AG20443 (cell line): ENCODE results near the gene GNAO1.

Source experiments
- DNase-seq: peaks from one replicate; pipeline ENCODE4 v3.0.0; 2012; ENCODE audit warnings: low spot score, mixed read lengths

The GNAO1 gene

DNA sequence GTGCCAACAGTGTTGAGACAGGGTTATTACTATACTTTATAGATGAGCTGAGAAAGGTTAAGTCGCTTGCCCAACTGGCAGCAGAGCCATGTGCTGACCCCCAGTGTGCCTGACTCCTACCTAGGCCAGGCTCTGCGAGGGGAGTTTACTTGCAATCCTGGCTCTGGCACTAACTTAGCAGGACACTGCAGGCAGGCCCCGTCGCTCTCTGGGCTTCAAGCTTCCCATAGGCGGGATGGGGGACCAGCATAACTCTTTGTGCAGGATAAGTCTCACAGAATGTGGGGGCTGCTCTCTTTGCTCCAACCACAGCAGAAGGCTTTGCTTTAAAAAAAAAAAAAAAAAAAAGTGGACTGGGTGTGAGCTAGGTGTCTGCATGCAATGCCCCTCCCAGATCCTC, 102.7 kb downstream of the GNAO1 start:
- DNase-seq = no peak

DNA sequence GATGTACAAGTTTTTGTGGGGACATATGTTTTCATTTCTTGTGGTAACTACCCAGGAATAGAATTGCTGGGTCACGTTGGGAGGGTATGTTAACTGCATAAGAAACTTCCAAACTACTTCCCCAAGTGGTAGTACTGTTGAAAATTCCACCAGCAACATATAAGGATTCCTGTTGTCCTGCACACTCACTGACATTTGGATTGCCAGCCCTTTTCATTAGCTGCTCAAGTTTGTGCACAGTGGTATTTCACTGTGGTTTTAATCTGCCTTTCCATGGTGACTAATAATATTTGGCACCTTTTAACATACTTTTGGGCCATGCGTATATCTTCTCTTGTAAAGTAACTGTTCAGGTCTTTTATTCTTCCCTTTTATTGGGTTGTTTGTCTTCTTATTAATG, 103.3 kb downstream of the GNAO1 start:
- DNase-seq = peak; percentile 83

DNA sequence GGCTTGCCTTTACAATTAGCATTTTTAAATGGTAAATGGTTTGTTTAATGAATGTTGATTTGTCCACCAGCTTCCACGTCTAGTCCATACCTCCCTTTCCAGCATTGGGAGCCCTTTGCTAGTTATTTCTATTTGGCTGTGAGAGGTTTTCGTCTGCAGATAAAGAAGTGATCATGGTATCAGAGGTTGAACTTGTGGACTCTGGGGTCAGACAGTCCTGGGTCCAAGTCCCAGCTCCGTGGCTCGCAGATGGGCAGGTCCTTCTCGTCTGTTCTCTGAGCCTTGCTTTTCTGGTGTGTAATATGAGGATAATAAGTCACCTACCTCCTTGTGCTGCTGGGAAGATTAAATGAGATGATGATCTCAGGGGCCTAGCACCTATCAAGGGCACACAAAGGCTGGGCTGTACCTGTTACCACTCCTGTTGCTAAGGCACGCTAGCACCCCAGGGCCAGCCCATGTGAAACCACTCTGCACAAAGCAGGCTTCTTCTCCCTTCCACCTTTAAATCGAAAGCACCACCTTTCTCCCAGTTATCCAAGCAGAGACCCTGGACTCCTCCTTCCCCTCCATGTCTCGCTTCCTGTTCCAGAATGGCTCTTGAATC, 103.9 kb downstream of the GNAO1 start:
- DNase-seq = no peak

DNA sequence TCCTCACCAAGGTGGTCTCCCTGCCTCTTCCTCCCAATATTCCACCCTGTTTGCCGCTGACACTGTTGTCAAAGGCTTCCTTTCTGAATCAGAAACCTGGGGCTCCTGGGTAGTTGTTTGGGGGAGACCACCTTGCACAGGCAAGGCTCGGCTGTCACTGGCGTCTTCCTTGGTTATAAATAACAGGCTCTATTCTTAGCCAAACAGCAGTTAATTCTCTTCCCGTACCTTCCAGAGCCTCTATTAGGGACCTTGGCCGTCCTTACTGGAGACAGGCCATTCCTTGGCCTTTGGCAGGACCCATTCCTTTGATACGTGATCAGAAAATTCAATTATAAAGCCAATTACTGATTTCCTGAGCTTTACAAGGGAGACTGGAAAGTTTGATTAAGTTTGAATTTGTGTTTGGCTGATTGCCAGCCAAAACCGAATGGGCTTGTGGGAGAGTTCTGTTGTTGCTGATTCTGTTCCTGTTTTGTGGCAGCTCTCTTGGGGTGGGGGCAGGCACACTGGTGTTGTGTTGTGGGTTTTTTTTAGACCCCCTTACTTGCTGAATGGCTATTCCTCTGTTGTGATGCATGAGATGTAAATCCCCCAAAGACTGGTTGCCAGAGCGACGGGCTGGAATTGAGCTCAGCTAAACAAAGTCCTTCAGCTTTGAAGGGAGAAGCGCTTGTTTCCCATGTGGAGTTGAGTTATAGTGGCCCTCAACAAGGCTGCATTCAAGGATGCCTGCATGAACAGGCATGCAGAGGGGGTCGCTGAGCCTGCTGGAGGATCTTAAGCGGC, 104.6 kb downstream of the GNAO1 start:
- no peak for DNase-seq

DNA sequence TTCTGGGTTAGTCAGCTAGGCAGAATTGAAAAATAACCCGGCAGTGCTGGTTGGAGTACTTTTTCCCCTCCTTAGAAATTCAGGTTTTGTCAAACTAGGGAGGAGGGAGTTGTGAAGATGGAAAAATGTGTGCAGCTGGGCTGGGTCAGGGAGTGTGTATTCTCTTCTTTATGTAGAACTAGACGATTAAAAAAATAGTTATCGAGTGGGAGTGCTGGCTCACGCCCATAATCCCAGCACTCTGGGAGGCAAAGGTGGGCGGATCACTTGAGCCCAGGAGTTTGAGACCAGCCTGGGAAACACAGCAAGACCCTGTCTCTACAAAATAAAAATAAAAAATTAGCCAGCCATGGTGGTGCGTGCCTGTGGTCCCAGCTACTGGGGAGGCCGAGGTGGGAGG, 106.4 kb downstream of the GNAO1 start:
- DNase-seq = no peak

DNA sequence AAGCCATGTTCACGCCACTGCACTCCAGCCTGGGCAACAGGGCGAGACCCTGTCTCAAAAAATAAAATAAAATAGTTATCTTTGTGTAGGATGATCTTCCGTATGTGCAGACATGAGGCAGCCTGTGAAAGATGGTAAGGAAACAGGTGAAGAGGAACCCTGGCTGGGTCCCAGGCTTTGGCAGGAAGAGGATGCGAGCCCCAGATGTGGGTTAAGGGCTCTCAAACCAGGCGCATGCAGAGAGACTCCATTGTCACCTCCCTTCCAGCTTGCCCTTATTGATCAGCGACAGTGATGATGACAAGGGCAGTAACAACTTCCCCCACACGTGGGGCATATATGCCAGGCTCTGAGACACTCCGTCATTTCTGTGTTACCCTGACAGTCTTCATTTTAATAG, 106.8 kb downstream of the GNAO1 start:
- DNase-seq = no peak

DNA sequence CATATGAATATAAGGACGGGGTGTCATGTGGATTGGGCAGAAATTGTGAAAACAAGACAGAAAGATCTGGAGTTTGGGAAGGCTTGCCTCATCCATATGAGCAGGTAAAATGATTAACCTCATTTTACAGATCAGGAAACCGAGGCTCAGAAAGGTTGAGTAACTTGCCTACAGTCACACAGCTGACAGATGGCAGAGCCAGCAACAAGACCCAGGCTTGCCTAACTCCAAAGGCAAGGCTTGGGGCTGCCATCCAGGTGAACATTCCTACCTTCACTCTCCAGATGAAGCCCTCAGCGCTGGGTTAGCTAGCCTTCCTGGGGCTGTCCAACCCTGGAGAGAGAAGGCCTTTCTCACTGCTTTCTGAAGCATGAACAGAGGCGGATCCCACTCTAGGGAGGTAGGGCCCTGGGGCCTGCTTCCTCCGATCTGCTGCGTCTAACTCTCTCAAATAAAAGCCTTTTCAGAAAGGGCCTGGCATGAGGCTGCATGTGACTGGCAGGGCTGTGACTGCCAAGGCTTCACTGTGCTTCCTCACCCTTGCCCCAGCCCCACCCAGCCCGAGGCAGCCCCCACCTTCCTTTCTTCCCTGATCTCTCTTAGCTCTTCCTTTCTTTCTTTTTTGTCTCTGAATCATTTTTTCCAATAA, 107.8 kb downstream of the GNAO1 start:
- DNase-seq = no peak

DNA sequence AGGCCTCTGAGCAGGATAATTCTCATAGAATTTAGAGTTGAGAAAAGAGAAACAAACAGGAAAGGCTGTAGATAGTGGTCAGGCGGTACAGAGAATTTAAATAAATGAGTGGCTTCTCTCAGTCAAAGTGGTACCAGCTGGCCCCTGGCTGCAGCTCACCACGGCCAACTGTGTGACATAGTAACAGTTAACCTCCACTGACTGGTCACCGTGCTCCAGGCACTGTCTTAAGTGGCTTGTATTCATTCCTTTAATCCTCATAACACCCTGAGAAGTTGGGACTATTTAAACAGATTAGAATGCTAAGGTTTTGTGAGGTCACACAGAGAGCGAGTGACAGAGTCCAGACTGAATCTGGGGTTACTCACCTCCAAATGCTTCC, 108.9 kb downstream of the GNAO1 start:
- DNase-seq = no peak

DNA sequence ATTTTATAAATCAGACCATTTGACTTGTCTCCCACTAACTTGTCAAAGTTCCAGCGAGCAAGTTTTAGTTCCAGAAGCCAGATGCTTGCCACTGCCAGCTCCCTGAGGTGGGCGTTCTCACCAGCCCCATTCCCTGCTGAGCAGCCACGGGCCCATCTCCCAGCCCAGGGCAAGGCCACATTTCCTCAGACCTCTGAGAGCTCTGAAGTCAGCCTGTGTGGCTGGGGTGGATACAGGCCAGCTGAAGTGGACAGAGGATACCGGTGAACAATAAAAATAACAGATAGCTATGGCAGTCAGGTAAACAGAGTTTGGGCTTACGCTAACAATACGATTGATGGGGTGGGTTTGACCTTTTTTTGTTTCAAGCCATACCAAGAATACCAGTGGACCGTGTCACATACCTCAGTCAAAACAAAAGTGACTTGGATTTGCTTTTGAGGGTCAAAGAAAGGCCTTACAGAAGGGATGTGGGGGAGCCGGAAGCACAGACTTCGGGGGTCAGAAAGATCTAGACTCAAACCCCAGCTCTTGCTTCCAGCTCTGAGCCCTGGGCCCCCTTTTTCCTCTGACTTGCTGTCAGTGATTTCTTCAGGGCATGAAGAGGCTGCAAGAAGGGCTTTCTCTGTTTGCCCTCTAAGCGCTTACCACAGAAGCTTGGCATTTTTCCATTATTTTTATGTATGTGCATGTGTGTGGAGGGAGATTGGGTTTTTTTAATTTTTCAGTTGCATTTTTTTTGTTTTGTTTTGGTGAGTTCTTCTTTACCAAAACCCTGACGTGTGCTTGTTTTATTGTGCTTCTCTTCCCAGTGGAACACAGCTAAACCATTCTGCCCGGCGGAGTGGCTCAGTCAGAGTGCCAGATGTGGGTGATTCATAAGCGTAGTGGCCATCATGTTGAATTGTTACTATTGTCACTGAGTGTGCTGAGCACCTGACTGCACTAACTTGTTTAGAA, 109.9 kb downstream of the GNAO1 start:
- DNase-seq = no peak

DNA sequence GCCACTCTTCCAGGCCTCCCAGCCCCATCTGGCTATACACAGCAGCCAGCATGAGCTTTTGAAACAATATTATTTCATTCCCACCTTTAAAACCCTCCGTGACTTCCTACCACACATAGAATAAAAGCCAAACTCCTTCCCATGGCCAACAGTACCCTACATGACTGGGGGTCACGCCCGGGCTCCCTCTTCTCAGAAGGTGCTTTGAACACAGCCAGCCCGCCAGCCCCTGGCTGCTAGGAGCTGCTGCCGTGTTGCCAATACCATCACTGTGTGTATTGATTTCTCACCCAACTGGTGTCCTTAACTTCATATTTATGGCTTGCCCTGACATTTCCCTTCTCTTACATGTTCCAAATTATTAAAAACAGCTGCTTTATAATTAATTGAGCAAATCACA, 111.2 kb downstream of the GNAO1 start:
- DNase-seq = no peak

DNA sequence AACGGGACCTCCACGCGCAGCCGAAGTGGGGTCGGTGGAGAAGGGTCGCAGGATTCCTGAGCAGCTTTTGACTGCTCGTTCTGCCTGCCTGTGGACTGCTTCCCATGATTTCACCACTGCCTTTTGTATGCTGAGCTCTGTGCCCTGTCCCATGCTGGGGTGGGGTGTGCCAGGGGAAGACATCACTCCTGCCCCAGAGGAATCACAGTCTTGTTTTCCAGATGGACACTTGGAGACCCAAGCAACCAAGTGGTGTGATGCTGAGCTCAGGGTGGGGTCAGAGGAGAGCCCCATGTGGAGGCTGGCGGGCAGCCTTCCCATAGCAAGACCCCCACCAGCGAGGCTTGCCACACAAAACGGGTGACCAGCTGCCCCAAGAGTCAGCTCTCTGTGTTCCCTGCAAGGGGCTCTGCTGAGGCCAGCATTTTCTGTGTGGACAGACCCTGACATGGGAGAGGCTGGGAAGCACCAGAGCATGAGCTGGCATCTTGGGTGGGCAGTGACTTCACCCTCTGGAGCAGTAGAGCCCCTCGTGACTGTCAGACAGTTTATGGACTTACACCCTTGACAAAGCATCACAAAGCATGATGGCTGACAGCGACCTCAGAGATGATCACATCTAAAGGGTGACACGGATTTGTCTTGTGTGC, 111.9 kb downstream of the GNAO1 start:
- no peak for DNase-seq

DNA sequence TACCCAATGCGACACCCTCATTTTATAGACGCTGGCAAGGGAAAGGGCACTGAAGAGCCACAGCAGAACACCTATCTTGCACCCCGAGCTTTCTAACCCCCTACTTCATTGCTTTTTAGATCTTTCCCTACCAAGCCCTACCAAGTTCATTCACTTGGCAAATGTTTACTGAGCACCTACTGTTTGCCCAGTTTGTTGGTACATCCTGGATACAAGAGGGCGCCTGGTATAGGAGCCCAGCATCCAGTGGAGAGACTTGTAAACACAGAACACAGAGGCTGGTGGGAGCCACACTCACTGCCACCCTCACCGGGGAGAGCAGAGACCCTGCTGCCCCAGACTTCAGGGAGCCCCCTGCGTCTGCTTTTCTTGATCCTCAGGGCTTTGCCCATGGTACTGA, 112.6 kb downstream of the GNAO1 start:
- DNase-seq = no peak

DNA sequence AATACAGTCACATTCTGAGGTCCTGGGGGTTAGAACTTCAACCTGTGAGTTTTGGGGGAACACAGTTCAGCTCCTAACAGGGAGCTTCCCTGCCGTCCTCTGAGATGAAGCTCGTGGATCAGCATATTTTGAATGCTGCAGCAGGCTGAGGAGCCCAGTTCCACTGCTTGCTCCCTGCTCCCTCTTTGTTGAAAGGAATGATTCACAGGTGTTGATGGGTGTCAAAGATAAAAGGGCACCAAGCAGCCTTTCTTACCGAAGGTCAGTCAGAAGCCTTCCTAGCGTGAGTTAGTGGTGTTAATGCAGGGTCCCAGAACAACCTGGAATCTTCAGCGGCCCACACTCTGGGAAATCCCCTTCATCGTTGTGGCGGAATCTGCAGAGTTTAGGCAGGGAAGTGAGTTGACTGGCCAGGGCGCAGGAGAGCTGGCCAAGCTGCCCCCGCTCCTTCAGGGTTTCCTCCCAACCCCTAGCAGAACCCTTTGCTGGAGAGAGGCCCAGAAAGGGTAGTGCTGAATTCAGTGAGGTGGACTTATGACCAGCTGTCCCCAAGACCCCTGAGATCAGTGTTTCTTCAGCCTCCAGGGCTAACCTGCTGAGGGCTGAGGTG, 114.8 kb downstream of the GNAO1 start:
- DNase-seq = no peak

DNA sequence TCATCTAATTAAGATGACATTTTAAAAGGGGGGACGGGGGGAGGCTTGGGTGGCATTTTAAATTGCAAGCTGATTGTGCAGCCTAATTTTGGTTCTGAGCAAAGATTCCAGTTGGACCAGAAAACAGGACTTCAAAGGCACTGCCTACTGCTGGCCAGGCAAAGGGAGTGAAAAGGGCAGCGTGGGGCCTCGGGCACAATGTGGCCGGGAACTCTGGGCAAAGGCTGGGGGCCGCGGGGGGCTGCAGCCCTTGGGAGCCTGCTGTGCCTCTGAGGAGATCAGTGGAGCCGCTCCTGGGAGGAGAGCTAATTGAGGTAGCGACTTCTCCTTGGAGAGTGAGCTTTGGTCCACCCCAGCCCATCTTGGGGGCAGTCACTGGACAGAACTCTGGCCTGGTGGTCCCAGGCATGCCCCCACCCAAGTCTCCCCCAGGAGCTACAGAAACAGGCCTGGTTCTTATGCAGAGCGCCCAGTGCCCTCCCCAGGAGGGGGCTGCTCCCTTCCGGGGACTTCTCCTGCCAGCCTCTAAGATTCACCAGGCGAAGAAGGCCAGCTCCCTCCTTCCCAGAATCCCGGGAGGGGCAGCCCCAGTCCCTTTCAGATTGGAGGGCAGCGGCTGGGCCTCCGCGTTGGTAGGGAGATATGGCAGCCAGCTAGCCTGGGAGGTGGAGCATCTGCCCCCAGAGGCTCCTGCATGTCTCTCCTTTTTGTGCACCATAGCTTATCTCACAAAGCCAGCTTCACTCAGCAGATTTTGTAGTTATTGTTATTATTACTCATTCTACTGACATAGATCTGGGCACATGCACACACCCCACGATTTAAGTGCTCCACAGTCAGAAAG, 115.6 kb downstream of the GNAO1 start:
- no peak for DNase-seq

DNA sequence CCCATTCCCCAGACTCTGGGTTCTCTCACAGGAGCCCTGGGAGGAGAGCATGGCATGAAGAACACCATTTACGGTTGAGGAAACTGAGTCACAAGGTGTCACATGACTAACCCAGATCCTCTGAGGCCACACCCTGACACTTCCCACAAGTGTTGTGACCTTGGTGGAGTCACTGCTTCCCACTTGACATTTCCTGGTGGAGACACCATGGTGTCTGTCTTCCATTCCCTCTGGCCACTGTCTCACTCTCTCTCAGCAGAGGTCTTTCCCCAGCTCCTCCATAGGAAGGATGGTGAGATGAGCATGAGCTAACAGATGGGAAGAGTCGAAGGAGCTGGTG, 116.2 kb downstream of the GNAO1 start:
- no peak for DNase-seq

DNA sequence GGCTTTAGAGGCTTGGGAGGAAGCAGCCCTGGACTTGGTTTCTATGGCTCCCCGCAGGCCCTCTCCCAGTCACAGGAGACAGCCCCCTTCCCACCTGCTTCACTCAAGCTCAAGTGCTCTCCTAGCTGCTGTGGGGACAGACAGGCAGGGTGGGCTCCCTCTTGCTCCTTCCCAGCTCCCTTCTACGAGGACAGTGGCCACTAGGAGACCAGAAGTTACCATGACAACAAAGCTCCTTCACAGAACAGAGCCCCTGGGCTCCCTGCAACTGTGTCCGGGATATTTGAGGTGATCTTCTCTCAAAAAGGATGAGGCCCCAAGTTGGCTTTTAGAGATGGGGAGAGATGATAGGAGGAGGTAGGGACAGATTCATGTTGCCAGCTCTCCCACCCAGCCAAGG, 117.7 kb downstream of the GNAO1 start:
- DNase-seq = no peak

DNA sequence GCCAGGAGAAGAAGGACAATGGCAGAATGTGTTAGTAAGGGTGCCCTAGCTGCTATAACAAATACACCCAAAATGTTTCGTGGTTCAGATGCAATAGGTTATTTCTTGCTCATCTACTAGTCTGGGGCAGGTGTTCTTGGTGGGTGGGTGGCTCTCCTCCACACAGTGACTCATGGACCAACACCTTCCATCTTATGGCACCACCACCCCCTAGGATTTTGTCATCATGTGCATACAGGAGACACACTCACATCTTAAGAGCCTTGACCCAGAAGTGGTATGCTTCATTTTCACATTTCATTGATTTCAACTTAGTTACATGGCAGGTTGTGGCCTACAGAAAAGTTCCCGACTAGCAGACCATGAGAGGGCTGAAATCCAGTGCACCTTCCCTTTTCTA, 119.4 kb downstream of the GNAO1 start:
- DNase-seq = no peak

DNA sequence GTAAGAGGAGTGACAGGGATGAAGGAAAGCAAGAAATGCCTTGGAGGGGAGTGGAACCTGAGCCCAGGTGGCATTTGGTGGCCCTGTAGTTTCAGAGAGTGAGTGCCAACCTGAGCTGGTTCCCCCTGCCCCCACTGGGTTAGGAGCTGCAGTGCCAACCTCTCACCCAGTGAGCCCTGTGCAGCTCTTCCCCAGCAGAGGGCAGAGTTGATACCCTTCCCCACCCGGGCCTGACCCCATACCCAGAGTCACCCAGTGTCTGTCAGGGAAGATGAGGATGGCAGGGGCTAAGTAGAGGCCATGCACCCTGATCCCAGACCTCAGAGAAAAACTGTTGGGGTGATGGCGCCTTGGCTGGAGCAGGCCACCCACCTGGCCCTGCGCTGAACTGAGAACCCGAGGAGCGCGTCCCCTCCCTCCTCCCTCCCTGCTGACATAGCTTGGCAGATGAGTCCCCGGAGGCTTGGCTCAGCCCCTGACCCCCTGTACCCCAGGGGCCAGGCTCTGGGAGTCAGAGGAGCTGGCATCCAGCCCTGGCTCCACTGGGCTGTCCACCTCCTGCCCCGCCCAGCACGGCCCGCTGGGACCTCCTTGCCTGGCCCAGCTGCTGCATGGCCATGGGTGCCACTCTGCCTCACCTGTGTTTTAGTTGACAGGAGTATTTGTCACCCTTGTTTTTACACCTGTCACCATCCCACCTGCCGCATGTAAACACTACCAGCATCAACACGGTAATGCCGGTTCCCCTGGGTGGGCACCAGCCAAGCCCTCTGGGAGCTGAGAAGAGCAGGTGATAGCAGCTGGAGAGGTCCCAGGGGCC, 120.1 kb downstream of the GNAO1 start:
- DNase-seq = no peak

DNA sequence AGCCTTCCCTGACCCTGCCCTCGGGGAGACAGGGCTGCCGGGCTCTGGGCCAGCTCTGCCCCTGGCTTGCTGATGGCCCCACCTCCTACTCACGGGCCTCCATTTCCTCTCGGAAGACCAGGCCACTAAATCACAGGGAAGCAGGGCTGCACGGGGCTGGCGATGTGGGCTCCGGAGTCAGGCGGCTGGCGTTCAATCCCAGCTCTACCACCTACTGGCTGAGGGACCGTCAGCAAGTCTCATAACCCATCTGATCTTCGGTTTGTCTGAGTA, 120.7 kb downstream of the GNAO1 start:
- DNase-seq = no peak

DNA sequence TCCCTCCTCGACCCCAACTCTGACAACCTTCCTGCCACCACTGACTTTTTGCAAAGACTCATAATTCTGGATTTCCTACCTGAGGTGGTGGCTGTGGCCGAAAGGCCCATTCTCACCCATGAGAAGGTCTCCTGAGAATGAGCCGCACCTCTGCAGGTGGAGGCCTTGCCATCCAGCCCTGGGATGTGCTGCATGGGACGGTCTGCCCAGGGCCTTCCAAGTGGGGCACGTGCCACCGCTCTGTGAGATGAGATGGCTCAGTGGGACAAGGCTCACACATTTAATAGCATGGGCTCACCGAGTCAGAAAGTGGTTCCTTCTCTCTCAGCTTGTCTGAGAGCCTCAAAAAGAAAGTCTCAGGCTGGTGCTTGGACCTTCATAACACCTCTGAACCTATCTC, 121.3 kb downstream of the GNAO1 start:
- DNase-seq = no peak
